Measurements from ENCODE around the gene HSPB2.

DNA sequence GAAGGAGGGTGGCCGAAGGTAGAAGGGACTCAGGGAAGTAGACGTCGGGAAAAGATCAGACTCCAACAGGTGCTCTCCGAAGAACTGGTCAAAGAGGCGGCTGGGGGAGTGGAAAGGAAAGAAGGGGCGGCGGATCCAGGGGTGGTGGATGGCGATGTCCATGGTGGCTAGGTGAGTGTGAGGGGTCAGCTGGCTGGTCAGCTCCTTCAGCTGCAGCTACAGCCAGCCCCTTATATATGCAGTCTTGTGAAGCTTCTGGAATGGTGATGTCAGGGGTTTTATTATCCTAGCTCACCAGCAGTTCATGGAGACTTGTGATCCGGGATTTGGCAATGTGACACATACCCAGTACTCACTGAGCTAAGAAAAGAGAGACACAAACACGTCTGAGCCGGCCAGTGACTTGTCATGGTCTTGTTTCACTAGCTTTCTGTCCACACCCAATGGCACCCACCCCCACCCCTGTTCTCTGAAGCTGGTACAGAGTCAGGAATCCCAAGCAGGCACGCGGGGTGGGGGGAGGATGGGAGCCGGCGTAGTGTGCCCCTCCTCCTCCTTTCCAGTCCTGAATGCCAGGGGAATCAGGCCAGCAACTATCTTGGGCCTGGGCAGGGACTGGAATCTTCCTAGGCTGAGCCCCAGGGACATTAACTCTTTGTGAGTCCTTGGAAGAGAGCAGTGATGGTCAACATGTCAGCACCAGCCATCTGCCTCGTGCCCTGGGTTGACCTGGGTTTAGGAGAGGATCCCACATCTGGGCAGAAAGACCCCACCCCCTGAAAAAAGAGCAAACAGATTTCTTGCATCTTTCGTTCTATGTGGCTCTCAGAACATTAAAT, 752 bp upstream of the HSPB2 start, which contains the start of gene CRYAB:
- TF ChIP-seq SUZ12 (IDR thresholded peaks at IDR 0.05; ENCODE audit: extremely low read depth, insufficient read depth, insufficient read length) = no peak
- no peak for TF ChIP-seq YY1 (IDR thresholded peaks at IDR 0.05; ENCODE audit: insufficient read depth, insufficient read length)
- TF ChIP-seq ZNF274 (IDR thresholded peaks at IDR 0.05; ENCODE audit: low read depth, low read length) = no peak
